CD4-positive, alpha-beta T cell treated with Interleukin-21 for 1 hour (primary cell): ENCODE data around the gene FJX1.
"Not testable (repeated sequence)": the region's sequence is repeated elsewhere in the genome, so short reads cannot be mapped to it uniquely, and the experiment has no call there.

Source experiments
- DNase-seq: peaks from one replicate; pipeline ENCODE4 v3.0.0-alpha.2; 2020

The FJX1 gene

GRCh38 chr11:35635933-35636332, 17.7 kb downstream of the FJX1 start:
- no peak for DNase-seq

DNA sequence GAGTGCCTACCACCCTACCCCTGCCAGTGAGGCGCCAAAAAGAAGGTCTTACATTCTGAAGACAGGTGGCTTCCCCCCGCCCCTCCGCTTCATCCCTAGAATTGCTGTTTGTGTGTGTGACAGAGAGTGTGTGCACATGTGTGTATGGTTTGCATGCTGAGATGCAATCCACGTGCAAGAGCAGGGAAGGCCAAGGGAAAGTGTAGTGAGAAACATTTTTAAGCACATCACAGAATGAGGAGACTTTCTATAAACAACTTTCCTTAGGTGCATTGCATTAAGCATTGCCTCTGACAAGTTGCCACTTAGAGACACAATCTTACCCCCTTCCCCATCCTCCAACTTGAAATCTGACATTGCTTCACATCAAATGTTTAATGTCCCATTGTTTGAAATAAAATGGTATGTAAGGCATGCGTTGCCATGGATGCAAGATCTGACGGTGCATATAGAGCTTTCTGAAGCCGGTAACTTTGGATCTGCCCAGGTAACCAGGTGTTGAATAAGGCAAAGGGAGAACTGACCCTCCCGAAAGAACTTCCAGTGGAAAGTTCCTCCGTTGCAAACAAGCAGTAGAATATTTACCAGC, 21.4 kb downstream of the FJX1 start:
- no peak for DNase-seq

- no peak for DNase-seq
These were observed 23.1 kb downstream of the FJX1 start for GRCh38 chr11:35641171-35641897.

DNA sequence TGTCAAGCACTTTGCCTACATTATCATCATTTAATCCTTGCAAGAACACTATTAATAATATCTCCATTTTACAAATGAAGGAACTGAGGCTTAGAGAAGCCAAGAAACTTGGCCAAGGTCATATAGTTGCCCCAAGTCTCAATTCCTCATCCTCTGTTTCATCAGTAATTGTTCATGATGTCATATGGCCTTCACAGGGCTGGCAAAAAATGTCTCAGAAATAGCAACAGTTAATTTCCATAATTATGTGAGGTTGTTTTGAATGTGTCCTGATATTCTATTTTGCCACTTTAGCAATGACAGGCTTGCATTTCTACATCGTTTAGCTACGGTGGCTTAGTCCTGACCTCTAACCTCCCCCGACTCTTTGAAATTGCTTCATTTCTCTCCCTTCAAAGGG, 23.7 kb downstream of the FJX1 start:
- no peak for DNase-seq

DNA sequence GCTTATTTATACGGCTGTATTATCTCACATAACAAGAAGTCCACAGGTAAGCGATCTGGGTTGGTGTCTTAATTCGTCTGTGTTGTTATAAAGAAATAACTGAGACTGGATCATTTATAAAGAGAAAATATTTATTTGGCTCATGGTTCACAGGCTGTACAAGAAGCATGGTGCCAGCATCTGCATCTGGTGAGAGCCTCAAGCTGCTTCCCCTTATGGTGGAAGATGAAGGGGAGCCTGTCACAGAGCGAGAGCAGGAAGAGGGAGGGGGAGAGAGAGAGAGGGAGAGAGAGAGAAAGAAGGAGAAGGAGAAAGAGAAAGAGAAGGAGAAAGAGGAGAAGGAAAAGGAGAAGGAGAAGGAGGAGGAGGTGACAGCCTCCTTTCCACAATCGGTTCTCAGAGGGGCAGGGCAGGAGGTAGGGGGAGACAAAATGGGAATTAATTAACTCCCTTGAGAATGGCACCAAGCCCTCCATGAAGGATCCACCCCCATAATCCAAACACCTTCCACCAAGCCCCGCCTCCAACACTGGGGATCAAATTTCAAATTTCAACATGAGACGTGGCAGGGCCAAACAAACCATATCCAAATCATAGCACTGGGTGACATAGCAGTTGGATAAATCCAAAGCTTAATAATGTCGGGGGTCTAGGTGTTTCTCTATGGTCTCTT, 29.3 kb downstream of the FJX1 start:
- DNase-seq: no peak

DNA sequence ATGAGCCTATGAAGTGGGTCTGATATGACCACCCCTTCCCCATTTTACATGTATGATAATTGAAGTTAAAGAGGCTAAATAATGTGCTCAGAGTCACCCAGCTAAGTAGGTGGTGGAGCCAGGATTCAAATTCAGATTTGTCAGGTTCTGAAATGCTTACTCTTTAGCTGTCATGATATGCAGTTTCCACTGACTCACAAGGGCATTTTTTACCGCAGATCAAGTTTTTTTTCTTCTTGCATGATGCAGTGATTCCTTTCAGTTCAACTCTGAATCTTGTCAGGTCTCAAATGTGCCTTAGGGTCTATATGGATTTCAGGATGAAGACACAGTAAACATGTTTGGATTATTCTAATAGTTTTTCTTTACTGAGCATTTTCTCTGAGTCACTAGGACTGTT, 31.7 kb downstream of the FJX1 start:
- no peak for DNase-seq

- DNase-seq: no peak
These were observed 32.2 kb downstream of the FJX1 start for GRCh38 chr11:35650467-35650866.

- DNase-seq: no peak
These were observed 33.0 kb downstream of the FJX1 start for GRCh38 chr11:35651263-35651662.

GRCh38 chr11:35652786-35653185, 34.5 kb downstream of the FJX1 start:
- DNase-seq: not testable (repeated sequence)

DNA sequence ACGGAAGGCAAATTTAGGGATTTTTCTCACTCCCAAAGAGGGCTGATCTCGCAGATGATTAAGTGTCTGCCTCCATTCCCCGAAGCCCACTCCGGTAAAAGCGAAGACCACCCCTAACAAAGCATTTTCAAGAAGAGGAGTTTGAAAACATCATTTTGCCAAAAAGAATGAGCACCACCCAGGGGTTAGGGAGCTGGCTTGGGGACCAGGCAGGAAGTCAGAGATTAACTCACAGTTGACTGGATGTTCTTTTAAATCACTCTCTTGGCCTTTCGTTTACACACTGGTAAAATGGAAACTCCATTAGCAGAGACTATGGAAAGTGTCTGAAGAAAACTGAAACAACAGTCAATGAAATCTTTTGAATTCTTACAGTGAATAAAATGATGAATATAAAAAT, 36.5 kb downstream of the FJX1 start:
- no peak for DNase-seq

GRCh38 chr11:35655254-35655653, 37.0 kb downstream of the FJX1 start:
- DNase-seq: no peak

DNA sequence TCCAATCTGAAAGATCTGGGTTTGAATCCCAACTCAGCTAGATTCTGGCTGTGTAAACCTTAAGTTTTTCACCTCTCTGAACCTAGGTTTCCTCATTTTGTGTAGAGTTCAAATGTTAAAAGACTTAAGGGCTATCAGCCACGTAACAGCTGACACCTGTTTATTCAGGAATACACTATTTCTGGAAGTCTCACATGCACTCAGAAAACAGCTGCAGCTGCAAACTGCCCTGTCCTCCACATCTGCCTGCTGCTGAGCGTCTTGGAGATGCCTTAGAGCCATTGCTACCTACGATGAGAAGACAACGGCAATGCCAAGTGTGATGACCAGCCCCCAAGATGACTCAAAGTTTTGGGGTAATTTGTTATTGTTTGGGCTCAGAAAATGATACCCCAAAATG, 37.6 kb downstream of the FJX1 start:
- DNase-seq: no peak

DNA sequence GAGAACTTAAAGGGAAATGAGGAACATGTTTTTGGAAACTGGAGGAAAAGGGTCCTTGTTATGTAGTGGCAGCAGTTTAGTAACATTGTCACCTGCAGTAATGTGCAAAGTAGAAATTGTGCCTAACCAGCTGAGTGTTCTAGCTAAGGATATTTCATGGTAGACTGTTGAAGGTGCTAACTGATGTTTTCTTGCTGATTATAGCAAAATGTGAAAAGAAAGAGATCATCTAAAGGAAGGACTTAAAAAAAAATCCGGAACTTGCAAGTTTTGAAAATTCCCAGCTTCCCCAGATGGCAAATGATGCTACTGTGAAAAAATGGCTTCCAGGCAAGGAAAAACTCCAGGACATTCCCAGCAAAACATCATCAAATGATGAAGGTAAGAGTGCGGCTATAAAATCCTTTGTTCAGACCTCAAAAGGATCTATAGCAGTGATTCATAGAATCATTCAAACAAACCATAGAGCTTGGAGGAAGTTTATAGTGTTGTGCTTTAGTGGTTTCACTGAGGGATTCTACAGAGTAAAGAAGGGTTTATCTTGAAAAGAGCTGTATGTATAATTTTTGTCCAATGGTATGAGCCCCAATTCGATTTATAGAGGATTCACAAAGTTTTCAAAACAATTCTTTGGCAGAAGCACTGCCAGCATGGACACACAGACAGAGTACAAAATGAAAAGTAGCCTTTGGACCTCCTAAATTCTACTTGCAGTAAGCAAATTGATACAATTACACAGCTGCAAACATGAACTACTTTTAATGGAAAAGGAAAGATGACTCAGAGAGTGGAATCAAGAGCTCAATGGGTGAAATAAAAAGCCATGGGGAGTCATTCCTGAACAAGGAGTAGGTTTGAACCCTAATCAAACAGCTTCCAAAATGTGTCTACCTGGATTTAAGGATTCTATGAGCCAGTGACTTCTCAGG, 40.0 kb downstream of the FJX1 start:
- no peak for DNase-seq

DNA sequence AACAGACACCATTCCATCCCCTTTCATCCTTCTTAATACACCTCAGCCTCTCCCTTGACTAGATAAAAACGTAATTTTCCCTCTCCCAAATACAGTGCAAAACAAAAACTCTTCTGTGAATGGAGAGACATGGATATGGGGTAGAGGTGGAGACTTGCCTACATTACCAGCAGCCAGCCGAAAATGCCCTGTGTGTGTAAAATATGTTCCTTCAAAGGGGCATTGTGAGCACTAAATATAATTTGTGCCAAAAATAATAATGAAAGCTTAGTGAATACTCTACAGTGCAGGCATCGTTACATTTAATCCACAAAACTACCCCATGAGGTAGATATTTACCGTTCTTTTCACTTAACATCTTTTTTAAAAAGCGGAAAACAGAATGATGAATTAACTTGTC, 43.3 kb downstream of the FJX1 start:
- DNase-seq: no peak

DNA sequence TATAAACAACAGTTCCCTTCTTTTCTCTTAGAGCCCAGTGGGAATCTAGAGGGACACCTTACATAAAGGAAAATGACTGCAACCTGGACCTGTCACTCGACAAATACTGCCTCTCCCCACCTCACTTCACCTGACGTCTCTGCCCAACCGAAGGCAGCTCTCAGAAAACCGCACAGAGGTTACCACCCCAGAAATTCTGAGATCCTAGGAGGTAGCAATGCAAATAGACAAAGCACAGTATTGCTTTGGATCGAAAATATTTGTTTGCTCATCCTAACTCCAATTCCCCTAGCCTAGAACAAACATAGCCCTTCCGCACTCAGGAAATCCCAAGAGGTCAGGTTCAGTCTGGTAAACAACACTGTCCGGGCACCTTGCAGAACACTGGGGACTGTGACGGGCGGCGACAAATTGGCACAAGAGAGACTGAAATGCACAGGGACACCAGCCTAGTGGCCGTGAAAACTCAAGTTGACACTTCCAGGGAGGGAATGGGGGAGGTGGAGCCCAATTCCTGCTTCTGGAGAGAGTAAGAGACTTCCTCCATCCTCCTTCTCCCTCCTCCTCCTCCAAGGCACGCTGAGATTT, 43.9 kb downstream of the FJX1 start:
- DNase-seq: peak; percentile 38

DNA sequence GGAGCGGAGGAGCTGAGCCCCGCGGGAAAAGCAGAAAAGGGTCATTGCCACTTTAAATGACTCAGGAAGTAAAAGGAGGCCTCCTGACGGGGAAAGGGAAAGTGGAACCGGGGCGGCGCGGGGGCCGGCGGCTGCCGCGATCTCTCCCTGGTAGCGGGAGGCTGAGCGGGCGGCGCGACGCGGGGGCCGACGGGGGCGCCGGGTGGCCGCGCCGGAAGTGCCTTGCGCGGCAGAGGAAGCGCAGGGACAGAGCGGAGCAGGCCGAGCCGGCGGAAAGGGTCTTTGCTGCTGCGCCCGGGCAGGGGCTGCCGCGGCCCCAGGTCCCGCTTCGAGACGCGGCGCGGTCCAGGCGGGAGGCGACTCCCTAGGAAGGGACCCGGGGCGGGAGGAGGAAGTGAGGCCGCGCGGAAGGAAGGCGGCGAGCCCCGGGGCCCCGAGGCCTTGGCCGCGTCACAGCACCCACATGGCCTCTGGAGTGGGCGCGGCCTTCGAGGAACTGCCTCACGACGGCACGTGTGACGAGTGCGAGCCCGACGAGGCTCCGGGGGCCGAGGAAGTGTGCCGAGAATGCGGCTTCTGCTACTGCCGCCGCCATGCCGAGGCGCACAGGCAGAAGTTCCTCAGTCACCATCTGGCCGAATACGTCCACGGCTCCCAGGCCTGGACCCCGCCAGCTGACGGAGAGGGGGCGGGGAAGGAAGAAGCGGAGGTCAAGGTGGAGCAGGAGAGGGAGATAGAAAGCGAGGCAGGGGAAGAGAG, 44.6 kb downstream of the FJX1 start, which contains the start of gene TRIM44:
TSS of gene TRIM44 (plus strand) at position 127 of the 759 bp plus-strand sequence. CDS start at position 464, 337 bp downstream.
- DNase-seq: peak; percentile 85

- DNase-seq: no peak
These were observed 45.1 kb downstream of the FJX1 start for GRCh38 chr11:35663408-35663702.

- no peak for DNase-seq
These were observed 46.7 kb downstream of the FJX1 start for GRCh38 chr11:35664977-35665441.

DNA sequence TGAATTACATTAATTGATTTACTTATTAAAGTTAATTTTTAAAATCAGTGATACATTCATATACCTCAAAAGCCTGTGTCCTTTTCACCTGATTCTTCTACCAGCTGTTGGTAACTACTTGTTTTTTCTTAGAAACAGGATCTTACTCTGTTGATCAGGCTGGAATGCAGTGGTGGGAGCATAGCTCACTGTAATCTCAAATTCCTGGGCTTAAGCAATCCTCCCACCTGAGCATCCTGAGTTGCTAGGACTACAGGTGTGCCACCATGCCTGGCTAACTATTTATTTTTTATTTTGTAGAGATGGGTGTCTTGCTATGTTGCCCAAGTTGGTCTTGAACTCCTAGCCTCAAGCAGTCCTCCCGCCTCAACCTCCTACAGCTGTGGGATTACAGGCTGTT, 49.0 kb downstream of the FJX1 start:
- DNase-seq: no peak

DNA sequence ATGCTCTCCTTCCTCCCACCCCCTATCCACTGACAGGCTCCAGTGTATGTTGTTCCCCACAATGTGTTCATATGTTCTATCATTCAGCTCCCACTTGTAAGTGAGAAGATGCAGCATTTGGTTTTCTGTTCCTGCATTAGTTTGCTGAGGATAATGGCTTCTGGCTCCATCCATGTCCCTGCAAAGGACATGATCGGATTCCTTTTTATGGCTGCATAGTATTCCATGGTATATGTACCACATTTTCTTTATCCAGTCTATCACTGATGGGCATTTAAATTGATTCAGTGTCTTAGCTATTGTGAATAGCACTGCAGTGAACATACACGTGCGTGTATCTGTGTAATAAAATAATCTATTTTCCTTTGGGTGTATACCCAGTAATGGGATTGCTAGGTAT, 50.1 kb downstream of the FJX1 start:
- DNase-seq: not testable (repeated sequence)
